Activated effector memory CD4-positive, alpha-beta T cell treated with anti-CD3 and anti-CD28 coated beads, Interleukin-2, amount 50 U/mL, for 16 hours (primary cell): Measurements from ENCODE around the gene PIK3C2B.
"Not testable (repeated sequence)": the region's sequence is repeated elsewhere in the genome, so short reads cannot be mapped to it uniquely, and the experiment has no call there.

Experiments
- DNase-seq: peaks from one replicate; pipeline ENCODE4 v3.0.0-alpha.2; 2020

Gene PIK3C2B, protein sequence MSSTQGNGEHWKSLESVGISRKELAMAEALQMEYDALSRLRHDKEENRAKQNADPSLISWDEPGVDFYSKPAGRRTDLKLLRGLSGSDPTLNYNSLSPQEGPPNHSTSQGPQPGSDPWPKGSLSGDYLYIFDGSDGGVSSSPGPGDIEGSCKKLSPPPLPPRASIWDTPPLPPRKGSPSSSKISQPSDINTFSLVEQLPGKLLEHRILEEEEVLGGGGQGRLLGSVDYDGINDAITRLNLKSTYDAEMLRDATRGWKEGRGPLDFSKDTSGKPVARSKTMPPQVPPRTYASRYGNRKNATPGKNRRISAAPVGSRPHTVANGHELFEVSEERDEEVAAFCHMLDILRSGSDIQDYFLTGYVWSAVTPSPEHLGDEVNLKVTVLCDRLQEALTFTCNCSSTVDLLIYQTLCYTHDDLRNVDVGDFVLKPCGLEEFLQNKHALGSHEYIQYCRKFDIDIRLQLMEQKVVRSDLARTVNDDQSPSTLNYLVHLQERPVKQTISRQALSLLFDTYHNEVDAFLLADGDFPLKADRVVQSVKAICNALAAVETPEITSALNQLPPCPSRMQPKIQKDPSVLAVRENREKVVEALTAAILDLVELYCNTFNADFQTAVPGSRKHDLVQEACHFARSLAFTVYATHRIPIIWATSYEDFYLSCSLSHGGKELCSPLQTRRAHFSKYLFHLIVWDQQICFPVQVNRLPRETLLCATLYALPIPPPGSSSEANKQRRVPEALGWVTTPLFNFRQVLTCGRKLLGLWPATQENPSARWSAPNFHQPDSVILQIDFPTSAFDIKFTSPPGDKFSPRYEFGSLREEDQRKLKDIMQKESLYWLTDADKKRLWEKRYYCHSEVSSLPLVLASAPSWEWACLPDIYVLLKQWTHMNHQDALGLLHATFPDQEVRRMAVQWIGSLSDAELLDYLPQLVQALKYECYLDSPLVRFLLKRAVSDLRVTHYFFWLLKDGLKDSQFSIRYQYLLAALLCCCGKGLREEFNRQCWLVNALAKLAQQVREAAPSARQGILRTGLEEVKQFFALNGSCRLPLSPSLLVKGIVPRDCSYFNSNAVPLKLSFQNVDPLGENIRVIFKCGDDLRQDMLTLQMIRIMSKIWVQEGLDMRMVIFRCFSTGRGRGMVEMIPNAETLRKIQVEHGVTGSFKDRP (N-terminal part only)

DNA sequence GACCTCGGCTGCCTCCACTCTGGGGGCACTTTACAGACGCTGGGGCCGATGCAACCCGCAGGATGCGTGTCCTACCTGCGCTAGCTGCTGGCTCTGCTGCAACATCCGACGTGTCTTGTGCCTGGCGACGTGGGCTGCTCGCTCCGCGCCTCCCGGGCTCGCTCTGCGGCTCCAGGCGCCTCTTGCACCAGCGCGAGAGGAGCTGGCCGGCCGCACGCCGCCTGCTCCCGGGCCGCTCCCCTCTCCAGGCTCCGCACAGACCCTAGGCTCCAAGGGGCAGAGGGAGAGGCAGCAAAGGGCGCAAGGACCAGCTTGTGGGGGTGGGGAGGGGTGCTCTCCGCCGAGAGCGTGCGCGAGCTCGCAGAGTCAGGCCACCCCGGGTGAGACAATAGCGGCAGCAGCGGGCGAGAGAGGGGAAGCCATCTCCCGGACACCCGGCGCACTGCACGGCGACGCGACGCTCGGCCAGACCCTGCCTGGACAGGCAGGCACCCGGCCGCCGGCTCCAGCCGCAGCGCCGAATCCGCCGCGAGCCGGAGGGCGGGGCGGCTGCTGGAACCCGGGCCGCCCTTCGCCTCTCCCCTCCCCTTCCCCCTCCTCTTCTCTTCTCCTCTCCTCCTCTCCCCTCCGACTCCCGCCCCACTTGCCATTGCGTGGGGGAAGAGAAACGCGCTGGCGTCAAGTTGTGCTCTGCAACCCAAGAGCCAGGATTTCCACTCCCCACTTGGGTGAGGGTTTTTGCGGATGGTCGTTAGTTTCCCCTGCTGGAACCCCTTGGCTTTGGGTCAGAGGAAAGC, at the start of gene PIK3C2B:
Gene PIK3C2B (minus strand): TSS at position 525 of the 797 bp plus-strand sequence. CDS start 25,003 bp downstream, outside the sequence.
- peak; percentile 89 for DNase-seq

DNA sequence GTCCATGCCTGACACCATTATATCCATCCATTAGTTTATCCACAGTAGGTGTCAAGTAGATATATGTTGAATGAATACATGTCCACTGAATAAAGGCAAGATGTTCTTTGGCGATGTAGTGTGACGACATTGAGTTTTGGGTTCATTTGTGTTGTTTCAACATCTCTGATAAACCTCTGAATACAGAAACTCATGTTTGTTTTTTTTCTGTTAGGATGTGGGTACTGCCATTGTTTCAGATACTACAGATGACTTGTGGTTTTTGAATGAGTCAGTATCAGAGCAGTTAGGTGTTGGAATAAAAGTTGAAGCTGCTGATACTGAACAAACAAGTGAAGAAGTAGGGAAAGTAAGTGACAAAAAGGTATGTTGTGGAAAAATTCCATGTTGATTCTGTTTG, 49.7 kb upstream of the PIK3C2B start:
- DNase-seq = no peak

DNA sequence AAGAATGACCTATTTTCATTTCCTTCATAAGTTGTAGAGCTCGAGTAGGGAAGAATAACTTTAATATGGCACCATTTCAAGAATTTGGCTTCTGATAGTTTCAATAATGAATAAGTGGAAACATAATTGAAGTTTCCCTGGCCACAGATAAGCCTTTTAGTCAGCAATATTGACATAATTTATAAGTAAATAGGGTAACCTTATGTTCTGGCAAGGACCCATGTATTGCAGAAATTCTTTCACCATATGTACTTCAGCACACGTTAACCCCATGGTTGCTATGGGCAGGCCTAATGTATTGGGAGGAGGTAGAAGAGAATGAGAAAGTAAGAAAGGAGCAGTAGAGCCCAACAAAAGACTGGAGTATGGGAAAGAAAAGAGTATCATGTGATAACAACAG, 47.0 kb upstream of the PIK3C2B start:
- no peak for DNase-seq

DNA sequence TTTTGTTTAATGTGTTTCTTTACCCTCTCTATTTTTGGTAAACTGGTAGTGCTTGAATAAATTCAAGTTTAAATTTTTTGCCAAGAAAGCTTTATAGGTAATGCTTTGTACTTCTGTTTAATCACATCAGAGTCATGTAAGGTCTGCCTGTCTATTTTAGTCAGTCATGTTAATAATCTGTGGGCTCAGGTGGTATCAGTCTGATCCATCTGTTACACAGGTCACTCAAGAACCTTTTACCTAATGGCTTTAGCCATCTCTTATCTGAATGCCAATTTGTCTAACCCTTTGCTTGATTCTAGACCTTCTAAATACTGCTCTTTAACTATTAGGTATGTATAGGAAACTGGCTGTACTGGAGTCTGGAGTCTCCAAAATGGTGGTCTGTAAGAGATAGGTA, 38.2 kb upstream of the PIK3C2B start:
- no peak for DNase-seq

DNA sequence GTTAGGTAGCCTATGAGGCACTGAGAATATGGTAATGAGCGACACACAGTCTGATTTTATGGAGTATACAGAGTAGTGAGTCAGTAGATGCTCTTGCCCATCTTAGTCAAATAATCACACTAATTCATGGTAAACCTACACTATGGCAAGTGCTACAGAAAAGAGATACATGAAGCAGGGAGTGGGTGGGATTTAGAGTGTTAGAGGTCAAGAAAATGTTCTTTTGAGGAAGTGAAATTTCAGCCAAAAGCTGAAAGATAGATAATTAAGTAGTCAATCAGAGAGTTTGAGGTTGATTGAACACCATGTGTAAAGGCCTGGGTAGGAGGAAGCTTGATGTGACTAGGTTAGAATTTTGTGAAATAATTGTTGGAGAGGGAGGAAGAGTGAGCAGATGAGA, 36.3 kb upstream of the PIK3C2B start:
- no peak for DNase-seq

DNA sequence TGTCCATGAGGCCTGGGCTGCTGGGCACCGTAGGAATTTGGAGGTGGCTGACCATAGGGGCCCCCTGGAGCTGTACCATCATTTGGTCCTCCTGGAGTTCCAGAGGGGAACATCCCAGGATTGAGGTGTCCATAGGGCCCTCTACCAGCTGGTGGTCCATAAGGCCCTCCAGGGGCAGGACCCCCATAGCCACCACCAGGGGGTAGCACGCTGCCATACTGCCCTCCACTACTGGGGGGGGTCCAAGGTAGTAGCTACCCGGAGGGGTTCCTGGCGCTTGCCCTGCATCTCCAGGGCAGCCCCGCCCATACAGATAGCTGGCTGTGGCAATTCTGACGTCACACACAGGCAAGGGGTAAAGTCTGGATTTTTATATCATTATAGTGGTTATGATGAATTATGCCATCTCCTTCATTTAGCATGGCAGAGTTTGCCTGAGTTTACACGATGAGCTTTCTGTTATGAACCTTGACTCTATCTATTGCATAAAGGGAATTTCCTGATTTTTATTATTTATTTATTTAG, 34.8 kb upstream of the PIK3C2B start:
- no peak for DNase-seq

DNA sequence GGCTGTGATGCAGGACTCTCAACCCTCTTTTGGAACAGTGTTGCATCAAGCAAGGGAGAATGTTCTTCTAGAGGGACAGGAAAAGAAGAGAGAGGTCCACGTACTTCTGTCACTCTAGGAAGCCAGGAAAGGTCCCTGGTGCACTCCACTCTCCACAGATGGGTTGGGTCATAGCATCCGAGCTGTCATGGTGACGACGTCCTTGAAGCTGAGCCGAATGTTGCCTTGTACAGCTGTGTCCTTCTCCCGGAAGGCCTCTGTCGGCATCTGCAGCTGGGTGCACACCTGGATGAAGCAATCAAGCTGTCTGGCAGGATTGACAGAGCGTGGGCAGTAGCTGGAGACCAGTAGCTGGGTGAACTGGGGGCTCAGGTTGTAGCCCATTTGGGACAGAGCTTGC, 34.1 kb upstream of the PIK3C2B start:
- no peak for DNase-seq

DNA sequence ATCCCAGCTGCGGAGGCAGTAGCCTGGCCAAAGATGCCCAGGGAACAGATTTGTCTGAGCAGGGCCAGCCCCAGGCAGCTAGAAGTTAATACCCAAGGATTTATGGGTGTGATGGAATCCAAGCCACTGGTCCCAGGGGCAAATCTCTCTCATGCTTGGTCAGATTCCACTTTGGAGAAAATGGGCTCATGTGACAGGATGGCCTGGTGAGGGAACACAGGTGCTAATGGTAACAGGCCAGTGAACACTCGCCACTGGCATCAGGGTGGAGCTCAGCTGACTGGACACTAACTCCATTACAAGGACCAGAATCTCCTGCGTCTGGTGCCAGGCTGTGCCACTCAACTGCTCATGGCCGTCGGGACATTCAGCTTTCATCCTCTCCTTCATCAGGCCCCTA, 33.6 kb upstream of the PIK3C2B start:
- DNase-seq = no peak

DNA sequence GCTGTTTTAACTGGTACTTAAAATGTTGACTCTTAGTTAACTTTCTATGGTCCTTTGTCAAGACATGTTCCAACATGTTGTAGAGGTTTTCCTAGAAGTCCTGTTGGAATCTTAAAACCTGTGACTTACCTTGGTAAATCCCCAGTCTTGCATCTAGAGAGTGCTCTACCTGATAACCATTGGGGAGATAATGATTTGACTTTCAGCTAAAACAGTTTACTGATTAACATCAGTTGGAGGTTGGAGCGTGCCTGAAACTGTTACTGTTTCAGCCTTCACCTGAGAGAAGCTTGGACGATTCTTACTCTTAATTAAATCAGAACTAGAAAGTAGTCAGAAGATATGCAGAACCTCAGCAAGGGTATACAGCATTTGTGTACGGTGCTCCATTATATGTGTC, 30.4 kb upstream of the PIK3C2B start:
- DNase-seq = no peak

DNA sequence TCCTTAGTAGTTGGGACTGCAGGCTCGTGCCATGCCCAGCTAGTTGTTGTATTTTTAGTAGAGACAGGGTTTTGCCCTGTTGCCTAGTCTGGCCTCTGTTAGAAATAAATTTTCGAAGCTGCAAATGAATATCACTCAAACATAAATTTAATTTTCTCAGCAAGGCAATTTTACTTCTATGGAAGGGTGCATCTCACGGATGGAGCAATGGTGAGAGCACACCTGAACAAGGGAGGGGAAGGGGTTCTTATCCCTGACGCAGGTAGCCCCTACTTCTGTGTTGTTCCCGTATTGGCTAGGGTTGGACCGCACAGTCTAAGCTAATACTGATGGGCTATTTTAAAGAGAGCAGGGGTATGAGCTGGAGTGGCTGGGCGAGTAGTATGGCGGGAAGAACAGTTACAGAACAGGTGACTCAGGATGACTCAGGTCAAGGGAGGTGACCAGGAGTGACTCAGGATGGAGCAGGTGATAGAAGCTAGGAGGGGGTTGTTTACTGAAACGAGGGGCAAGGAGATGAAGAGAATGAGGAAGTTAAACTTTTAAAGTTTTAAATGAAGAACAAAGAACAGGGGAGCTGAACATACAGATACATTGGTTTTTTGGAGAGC, 29.1 kb upstream of the PIK3C2B start:
- DNase-seq = no peak

DNA sequence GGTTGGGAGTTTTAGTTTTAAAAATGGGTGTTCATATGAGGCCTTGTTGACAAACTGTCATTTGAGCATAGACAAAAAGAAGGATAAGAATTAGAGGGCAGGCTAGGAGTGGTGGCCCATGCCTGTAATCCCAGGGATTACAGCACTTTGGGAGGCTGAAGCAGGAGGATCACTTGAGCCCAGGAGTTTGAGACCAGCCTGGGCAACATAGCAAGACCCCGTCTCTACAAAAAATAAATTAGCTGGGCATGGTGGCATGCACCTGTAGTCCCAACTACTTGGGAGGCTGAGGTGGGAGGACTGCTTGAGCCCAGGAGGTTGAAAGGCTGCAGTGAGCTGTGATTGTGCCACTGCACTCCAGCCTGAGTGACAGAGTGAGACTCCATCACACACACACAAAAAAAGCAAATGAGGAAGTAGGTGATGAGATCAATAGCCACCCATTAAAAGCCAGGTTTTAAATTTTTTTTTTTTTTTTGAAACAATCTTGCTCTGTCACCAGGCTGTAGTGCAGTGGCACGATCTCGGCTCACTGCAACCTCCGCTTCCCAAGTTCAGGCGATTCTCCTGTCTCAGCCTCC, 27.4 kb upstream of the PIK3C2B start:
- DNase-seq = not testable (repeated sequence)

DNA sequence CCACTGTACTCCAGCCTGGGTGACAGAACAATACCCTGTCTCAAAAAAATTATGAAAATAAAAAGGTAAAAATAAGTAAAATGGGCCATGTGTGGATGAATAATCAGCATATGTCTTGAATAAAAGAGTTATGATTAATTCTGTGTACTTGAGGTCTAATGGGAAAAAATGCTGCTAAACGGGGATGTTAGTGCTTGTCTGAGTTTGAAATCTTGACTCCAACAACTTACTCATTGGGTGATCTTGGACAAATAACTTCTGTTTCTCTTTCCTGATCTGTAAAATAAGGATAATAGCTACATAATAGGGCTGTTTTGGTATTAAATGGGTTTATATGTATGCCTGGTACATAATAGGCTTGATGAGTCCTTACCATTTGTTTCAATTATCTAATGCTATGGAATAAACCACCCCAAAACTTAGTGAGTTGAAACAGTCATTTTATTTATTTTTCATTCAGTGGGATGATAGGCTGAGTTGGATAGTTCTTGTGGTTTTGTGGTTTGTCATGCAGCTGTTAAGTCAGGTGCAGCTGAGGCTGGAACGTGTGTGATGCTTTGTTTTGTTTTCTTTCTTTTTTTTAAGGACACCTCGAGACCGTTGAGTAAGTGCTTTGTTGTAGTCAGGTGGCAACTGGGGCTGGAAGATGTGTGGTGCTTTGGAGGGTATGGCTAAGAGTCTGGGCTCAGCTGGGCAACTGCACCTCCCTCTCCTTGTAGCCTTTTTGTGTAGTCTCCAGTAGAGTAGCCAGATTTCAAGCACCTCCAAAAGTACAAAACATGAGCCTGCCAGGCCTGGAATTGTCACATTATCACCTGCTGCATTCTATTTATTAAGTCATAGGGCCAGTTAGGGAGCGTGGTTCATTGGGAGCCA, 26.5 kb upstream of the PIK3C2B start:
- peak; percentile 82 for DNase-seq

DNA sequence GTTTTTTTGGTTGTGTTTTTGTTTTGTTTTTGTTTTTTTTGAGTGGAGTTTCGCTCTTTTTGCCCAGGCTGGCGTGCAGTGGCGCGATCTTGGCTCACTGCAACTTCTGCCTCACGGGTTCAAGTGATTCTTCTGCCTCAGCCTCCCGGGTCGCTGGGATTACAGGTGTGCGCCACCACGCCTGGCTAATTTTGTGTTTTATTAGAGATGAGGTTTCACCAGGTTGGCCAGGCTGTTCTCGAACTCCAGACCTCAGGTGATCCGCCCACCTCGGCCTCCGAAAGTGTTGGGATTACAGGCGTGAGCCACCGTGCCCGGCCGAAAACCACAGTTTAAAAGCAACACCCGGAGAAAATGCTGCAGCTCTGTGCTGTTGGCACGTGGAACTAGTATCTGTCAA, 22.8 kb upstream of the PIK3C2B start:
- DNase-seq = not testable (repeated sequence)

DNA sequence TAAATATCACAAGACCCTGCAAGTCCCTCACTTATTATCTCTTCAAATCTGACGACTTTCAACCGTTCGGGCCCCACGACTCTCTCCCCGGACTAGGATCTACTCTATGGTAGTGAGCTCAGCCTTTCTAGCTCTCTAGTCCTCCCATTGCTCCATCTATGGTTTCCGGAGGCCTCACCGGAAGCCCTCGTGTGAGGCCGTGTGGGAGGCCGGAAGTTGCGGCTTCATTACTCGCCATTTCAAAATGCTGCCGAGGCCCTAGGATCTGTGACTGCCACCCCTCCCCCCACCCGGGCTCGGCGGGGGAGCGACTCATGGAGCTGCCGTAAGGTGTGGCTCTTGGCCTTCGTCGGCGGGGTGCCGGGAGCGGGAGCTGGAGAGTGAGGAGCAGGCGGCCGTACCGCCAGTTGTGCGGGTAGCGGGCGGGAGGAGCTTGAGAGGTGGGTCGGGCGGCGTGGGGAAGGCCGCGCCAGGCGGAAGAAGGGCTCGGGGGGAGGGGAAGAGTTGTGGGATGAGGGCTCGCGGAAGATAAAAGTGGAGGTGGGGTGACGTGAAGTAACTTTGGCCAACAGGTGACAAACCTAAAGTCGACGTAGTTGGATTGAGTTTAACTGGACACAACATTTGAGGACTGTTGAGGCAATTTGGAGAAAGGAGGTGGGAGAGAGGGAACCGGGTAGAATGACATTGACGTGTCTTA, 21.7 kb upstream of the PIK3C2B start, which contains the start of gene MDM4:
Gene MDM4 (plus strand): TSS at position 227 of the 700 bp plus-strand sequence. CDS start 9,113 bp downstream, outside the sequence.
- DNase-seq = peak; percentile 97

DNA sequence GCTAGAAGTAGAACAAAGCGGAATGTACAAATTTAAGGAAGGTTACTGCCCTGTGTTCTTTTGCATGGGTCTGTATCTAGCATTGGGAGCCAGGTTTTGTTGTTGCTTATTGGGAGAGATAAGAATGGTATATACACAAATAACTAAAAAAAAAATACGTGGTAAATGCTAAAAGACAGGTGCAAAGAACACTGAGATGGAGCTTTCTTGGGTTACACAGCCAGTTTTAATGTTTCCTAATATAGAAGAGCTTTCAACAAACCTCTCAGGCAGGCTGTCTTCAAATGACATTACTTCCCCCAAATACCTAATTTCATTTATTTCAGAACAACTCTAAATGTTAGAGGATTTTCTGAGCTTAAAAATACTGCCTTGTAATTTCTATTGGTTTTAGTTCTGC, 20.2 kb upstream of the PIK3C2B start:
- no peak for DNase-seq

DNA sequence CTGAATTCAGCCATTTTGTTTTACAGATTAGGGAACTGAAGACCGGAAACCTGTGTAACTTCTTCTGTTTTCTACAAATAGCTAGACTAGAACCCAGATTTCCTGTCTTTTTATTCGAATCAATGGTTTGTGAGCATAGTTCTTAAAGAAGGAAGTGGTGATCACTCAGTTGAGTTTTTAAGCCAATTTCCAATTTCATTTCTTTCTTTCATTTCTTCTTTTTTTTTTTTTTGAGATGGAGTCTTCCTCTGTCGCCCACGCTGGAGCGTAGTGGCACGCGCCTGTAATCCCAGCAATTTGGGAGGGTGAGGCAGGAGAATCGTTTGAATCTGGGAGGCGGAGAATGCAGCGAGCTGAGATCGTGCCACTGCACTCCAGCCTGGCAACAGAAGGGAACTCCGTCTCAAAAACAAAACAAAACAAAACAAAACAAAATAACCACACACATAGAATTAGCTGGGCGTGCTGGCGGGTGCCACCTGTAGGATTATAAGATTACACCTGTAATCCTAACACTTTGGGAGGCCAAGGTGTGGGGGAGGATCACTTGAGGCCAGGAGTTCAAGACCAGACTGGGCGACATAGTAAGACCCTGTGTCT, 18.6 kb upstream of the PIK3C2B start:
- DNase-seq = peak; percentile 82

DNA sequence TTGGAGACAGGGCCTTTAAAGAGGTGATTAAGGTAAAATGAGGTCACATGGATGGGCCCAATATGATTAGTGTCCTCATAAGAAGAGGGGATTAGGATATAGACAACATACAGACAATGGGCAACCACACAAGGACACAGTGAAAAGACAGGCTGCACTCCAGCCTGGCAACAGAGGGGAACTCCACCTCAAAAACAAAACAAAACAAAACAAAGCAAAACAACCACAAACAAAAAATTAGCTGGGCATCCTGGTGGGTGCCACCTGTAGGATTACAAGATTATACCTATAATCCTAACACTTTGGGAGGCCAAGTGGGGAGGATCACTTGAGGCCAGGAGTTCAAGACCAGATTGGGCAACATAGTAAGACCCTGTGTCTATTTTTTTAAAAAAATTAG, 16.8 kb upstream of the PIK3C2B start:
- DNase-seq = no peak

DNA sequence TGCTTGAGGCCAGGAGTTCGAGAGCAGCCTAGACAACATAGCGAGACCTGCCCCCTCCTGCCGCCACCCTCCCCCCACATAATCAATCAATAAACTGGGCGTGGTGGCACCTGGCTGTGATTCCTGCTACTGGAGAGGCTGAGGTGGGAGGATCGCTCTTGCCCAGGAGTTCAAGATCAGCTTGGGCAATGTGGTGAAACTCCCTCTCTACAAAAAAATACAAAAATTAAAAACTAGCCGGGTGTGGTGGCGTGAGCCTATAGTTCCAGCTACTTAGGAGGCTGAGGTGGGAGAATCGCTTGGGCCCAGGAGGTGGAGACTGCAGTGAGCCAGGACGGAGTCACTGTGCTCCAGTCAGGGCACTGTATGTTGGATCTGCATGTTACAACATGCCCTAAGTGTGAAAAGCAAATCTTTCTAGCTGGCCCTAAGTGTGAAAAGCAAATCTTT, 14.6 kb upstream of the PIK3C2B start:
- no peak for DNase-seq
